OCI-LY1 (cell line): ENCODE data around the gene KRTAP20-2.

ENCODE experiments used
- H2AFZ ChIP-seq: fragments of 200-600 bp; sonication (generic), shearing (Covaris generic); 2 replicates; pipeline ENCODE4 v1.6.0; 2014; ENCODE audit warnings: antibody characterized with exemption, mild to moderate bottlenecking, low read length
- H3F3A ChIP-seq: fragments of 200-600 bp; sonication (generic), shearing (Covaris generic); 2 replicates; pipeline ENCODE4 v1.6.0; 2014; ENCODE audit warnings: mild to moderate bottlenecking, antibody characterized with exemption, low read length, moderate library complexity; ENCODE audit not compliant: insufficient read depth
- H3K27ac ChIP-seq: fragments of 200-600 bp; sonication (generic); 2 replicates; pipeline ENCODE4 v1.5.1; 2014; ENCODE audit warnings: low read length, mixed run types, mild to moderate bottlenecking, low read depth; ENCODE audit not compliant: poor library complexity, severe bottlenecking
- H3K27me3 ChIP-seq: fragments of 200-600 bp; sonication (generic); 2 replicates; pipeline ENCODE4 v1.6.0; 2014; ENCODE audit warnings: antibody characterized with exemption, mild to moderate bottlenecking, low read length, moderate library complexity; ENCODE audit not compliant: insufficient read depth
- H3K36me3 ChIP-seq: fragments of 200-600 bp; sonication (generic); 2 replicates; pipeline ENCODE4 v1.6.1; 2014; ENCODE audit warnings: mild to moderate bottlenecking, antibody characterized with exemption, low read length, moderate library complexity, mixed read lengths; ENCODE audit not compliant: insufficient read depth
- H3K4me1 ChIP-seq: fragments of 200-600 bp; sonication (generic); 2 replicates; pipeline ENCODE4 v1.5.1; 2014; ENCODE audit warnings: mild to moderate bottlenecking, low read length, moderate library complexity; ENCODE audit not compliant: insufficient read depth, severe bottlenecking
- H3K4me2 ChIP-seq: fragments of 200-600 bp; sonication (generic), shearing (Covaris generic); 2 replicates; pipeline ENCODE4 v1.6.1; 2014; ENCODE audit warnings: low read length
- H3K4me3 ChIP-seq: fragments of 200-600 bp; sonication (generic); 2 replicates; pipeline ENCODE4 v1.5.1; 2014; ENCODE audit warnings: low read length, low read depth, mild to moderate bottlenecking, mixed read lengths; ENCODE audit not compliant: poor library complexity, severe bottlenecking
- H3K79me2 ChIP-seq: fragments of 200-600 bp; shearing (Covaris generic); 2 replicates; pipeline ENCODE4 v1.6.1; 2016; ENCODE audit warnings: mixed run types, low read length, mixed read lengths; ENCODE audit not compliant: insufficient read depth
- H3K9ac ChIP-seq: fragments of 200-600 bp; sonication (generic), shearing (Covaris generic); 2 replicates; pipeline ENCODE4 v1.6.1; 2014; ENCODE audit warnings: mild to moderate bottlenecking, low read length, mixed read lengths
- H3K9me2 ChIP-seq: fragments of 200-600 bp; sonication (generic), shearing (Covaris generic); 2 replicates; pipeline ENCODE4 v1.6.1; 2014; ENCODE audit warnings: low read depth, mild to moderate bottlenecking, low read length, mixed read lengths
- H3K9me3 ChIP-seq: fragments of 200-600 bp; shearing (Covaris generic); 2 replicates; pipeline ENCODE4 v1.6.1; 2014; ENCODE audit warnings: low read length, mixed read lengths
- H4K20me1 ChIP-seq: fragments of 200-600 bp; sonication (generic), shearing (Covaris generic); 2 replicates; pipeline ENCODE4 v1.6.0; 2016; ENCODE audit warnings: mild to moderate bottlenecking, low read length; ENCODE audit not compliant: insufficient read depth
- CTCF ChIP-seq: fragments of 200-600 bp; sonication (generic), shearing (Covaris generic); IDR thresholded peaks from 2 replicates; pipeline ENCODE4 v1.5.1; 2017; ENCODE audit warnings: mild to moderate bottlenecking, antibody characterized with exemption, low read length, moderate library complexity, mixed read lengths
- EZH2 ChIP-seq: fragments of 200-600 bp; sonication (generic), shearing (Covaris generic); IDR thresholded peaks from 2 replicates; pipeline ENCODE4 v1.8.0; 2017; ENCODE audit warnings: borderline replicate concordance, mixed run types, mild to moderate bottlenecking, antibody characterized with exemption, low read length, moderate library complexity, mixed read lengths

Gene KRTAP20-2

GRCh38 chr21:30680586-30680985, 45.6 kb downstream of the KRTAP20-2 start:
- Histone ChIP-seq H3K9ac (no peak overlapping the region), H3K4me3 (no peak overlapping the region), H3K36me3 (no peaks in the 10 kb centered on the region), H3K4me1 (no peaks in the 10 kb centered on the region), H2AFZ (no peak overlapping the region), H3F3A (no peaks in the 10 kb centered on the region), H3K79me2 (no peaks in the 10 kb centered on the region), H3K27me3 (no peaks in the 10 kb centered on the region), H3K9me3 (no peaks in the 10 kb centered on the region), H4K20me1 (no peaks in the 10 kb centered on the region), H3K4me2 (no peak overlapping the region), H3K27ac (no peak overlapping the region), H3K9me2 (no peaks in the 10 kb centered on the region)
- TF ChIP-seq EZH2 (no peak), CTCF (no peak)

DNA sequence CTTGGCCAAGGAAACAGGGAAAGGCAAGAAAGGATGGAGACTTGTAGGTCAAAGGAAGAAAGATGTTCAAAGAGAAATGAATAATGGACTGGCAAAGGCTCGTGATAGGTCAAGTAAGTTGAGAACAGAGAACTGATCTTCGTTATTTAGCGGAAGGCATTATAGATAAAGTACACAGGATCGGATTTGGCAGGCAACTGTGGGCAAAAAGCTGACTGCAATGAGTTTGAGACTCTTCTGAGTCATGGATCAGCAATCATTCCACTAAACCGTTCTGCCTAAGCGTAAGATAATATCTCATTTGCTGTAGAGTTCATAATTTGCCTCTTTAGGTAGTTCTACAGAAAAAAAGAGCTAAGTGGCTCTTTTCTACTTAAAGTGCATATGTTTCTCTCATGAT, 49.5 kb downstream of the KRTAP20-2 start:
- Histone ChIP-seq H2AFZ (no peak overlapping the region), H3K4me2 (no peak overlapping the region), H3K27me3 (no peaks in the 10 kb centered on the region), H3K9me3 (no peaks in the 10 kb centered on the region), H3K36me3 (no peaks in the 10 kb centered on the region), H3K9ac (no peak overlapping the region), H3K9me2 (no peaks in the 10 kb centered on the region), H3K4me1 (no peaks in the 10 kb centered on the region), H3K79me2 (no peaks in the 10 kb centered on the region), H4K20me1 (no peaks in the 10 kb centered on the region), H3K4me3 (no peak overlapping the region), H3K27ac (no peak overlapping the region), H3F3A (no peaks in the 10 kb centered on the region)
- TF ChIP-seq CTCF (no peak), EZH2 (no peak)
